ENCODE measurements around the gene DCLK3.
A peak's percentile ranks its signal among the peaks of the same experiment; 100 is the strongest.

Gene DCLK3, protein sequence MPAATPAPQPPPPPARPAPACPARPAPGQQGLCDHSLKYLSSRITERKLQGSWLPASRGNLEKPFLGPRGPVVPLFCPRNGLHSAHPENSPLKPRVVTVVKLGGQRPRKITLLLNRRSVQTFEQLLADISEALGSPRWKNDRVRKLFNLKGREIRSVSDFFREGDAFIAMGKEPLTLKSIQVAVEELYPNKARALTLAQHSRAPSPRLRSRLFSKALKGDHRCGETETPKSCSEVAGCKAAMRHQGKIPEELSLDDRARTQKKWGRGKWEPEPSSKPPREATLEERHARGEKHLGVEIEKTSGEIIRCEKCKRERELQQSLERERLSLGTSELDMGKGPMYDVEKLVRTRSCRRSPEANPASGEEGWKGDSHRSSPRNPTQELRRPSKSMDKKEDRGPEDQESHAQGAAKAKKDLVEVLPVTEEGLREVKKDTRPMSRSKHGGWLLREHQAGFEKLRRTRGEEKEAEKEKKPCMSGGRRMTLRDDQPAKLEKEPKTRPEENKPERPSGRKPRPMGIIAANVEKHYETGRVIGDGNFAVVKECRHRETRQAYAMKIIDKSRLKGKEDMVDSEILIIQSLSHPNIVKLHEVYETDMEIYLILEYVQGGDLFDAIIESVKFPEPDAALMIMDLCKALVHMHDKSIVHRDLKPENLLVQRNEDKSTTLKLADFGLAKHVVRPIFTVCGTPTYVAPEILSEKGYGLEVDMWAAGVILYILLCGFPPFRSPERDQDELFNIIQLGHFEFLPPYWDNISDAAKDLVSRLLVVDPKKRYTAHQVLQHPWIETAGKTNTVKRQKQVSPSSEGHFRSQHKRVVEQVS

DNA sequence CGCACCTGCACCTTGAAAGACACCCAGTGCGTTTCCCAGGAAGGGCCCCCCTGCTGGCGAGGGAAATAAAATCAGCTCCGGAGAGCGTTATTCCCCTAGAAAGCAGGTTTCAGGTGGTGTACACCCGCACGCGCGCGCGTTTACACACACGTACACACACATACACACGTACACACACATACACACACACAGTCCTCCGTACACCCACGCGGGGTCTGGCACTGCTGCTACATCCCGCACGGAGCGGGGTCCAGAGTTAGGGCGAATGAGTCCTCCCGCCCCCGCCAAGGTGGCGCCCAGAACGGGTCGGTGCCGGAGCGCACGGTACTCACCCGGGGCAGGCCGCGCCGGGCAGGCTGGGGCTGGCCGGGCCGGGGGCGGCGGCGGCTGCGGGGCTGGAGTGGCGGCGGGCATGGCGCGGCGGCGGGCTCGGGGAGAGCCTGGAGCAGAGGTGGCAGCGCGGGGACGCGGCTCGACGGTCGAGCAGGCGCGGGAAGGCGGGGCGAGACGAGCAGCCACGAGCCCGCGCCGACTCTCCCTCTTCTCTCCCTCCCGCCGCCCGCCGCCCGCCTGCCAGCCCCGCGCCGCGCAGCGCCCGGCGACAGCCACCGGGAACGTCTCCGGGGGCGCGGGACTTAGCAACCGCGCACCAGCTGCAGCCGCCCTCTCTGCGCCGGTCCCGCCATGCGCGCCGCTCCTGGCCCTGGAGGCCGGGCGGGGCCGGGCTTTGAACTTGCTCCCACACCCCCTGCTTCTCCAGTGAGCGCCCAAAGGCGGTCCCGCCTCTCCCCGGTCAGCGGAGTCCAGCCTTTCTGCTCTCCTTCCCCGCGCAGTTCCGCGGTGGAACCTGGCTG is at the start of gene DCLK3:
DCLK3 (minus strand) TSS at position 704 of the 854 bp plus-strand sequence; CDS start at position 414, 290 bp downstream.
- no peak for DNase-seq

DNA sequence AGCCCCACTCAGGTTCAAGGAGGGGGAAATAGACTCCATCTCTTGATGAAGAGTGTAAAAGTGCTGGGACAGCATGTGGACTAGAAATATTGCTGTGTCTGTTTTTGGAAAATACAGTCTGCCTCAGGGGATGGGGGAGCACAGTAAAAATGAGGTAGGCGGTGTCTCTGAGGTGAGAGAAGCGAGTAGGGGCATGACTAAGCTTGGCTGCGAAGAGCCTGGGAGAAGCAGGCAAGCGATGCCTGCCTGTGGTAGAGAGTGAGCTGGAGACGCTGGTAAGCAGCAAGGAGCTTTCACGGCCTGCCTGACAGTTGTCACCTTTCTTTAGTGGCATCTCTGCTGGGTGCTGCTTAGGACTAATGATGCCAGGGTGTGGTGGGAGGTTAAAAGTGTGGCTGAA is 49.0 kb upstream of the DCLK3 start:
- DNase-seq: no peak

- DNase-seq: no peak
These were observed 47.9 kb upstream of the DCLK3 start for GRCh38 chr3:36812240-36812639.

DNA sequence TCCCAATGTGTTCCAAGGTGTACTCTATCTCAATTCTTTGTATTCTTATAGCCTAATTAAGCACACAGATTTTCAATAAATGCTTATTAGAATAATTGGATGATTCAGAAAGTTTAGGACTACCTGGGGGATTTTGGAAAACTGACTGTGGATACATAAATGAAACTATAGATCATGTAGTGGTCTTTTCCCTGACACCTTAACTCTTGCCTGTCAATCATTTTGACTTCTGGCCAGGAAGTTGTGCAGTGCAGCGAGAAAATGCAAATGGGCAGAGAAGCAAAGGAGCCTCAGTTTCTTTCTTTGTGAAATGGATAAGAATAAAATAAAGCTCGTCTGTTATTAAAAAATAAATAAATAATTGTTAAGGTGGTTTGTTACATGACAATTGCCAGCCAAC is 47.4 kb upstream of the DCLK3 start:
- DNase-seq: no peak

- DNase-seq: peak; percentile 60 to 66
These were observed 40.1 kb upstream of the DCLK3 start for GRCh38 chr3:36804295-36805055.

- DNase-seq: no peak
These were observed 38.9 kb upstream of the DCLK3 start for GRCh38 chr3:36803091-36803791.

DNA sequence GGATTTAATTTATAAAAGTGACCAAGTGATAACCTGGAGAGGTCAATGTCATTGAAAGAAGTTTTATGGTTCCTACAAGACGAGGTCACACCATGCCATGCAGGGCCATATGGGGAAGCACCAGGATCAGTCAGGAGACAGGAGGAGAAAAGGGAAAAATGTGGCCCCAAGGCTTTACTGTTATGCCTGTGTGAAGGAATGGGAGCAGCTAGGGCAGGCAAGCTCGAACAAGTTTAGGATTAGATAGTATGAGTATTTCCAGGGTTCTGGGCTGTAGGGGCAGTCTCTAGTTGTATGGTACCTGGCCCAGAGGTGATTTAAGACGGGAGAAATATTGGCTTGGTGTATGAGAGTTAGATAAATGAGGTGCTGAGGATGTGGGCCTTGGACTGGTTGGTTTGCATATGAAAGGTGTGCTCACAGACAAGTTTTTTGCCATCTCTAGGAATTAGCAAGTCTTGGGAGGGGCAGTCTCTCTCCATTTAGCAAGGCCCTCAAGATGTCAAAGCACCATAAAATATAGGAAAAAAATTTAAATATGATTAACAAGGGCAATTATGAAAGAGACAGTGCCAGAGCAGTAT is 36.3 kb upstream of the DCLK3 start:
- DNase-seq: no peak

GRCh38 chr3:36796881-36797280 is 32.5 kb upstream of the DCLK3 start:
- DNase-seq: no peak

DNA sequence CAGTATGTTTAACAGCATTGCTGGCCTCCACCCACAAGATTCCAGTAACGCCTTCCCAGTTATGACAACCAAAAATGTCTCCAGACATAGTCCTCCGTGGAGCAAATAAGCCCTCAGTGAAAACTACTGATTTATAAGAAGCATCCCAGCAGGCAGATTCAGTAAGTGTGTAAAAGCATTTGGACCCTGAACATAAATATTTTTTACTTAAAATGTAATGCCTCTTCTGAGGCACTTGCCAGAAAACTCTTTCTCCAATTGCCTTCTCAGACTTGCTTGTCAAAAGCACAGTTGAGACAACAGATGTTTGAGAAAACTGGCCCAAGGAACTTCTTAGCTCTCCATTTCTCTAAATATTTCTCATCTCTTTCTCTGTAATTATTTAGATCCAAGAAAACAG is 31.8 kb upstream of the DCLK3 start:
- DNase-seq: no peak

GRCh38 chr3:36795622-36796021 is 31.3 kb upstream of the DCLK3 start:
- DNase-seq: no peak

- DNase-seq: peak in 1 of 2 experiments; percentile 34
These were observed 28.0 kb upstream of the DCLK3 start for GRCh38 chr3:36792342-36792741.

GRCh38 chr3:36790765-36791164 is 26.4 kb upstream of the DCLK3 start:
- DNase-seq: no peak

DNA sequence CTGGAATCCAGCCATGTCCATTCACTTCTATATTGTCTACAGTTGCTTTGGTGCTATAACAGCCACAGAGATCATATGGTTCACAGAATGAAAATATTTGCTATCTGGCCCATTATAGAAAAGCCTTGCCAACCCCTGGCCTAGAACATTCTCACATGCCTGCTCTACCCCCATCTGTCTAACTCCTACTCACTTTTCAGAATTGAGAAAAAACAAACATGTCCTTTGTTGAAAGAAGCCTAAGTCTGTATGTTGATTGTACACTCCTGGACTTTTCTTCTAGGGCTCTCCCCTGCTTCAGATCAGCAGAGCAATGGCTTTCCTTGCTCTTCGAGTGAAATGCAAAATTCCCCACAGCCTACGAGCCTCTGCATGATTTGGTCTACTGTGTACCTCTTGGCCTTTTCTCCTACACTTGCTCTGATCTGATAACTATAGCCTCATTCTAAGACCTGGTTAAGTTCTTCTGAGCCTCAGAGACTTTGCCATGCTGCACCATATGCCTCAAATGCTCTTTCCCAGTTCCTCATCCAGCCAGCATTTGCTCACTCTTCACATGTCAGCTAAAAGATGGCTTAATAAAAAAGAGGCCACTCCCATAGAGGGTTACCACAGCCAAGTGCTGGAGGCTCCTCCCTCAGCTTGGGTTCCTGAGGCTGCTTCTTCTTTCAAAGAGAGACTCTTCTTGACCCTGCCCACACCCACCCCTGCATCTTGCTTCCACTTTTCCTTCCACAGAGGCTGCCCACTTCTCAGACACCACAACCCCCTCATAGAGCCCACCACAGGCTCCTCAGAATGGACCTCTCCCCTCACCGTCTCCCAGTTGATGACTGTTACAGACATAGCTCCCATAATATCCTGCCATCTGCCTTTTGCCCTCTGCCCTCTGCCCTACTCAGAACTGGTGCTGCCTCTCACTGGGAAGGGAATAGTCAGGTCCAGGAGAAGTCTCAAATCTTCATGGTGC is 22.9 kb upstream of the DCLK3 start:
- DNase-seq: no peak

DNA sequence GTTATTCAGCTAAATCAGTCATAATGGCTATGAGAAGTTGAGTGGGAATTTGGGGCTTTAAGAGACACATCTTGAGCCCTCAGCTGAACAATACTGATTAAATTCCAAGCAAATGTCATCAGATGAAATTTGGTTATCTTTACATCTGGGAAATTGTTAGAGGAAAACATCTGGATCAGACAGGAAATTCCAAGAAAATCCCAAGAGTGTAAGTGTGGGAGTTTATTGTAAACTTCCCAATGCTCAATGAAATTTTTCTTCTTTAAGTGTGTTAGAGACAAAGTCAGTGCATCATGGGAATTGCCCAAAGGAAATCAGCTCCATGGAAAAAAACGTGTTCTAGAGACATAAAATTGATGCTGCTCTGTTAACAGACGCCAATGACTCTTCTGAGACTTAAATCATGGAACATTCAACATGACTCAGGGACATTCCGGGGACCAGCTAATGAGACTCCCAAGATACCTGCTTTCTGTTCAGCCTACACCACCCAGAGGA is 19.8 kb upstream of the DCLK3 start:
- DNase-seq: no peak

GRCh38 chr3:36777424-36778218 is 13.3 kb upstream of the DCLK3 start:
- DNase-seq: no peak

DNA sequence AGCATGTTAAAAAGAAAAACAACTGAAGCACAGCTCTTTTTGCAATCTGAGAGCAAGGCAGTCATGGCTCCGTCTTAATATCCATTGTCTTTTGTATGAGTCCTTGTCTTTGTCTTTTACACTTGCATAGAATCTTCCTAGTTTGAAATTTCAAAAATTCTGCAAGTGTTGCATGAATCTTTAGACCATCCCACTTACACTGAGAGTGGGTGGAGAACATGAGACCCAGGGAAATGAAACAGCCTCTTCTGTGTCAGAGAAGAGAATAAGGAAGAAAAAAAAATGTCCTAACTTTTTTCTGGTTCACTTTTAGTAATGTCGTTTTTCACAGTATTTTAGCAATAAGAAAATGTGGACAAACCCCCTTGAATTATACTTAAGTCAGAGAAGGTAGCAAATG is 12.1 kb upstream of the DCLK3 start:
- DNase-seq: no peak

DNA sequence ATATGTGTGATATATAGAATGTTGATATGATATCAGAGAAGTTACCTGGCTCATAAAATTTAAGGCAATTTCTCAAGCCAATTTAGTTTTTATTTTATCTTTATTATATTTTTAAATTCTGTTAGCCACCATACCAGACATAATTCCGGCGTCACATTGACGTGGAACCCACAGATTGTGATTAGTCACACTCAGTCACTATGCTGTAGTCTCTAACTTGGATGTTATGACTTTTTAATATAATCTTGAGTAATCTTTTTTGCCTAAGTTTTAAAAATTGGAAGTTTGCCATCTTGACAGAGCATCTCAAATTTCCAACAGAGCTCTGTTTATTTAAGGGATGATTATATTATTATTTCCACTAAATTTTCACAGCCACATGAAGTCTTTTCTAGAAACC is 9.7 kb upstream of the DCLK3 start:
- DNase-seq: no peak

GRCh38 chr3:36771931-36772330 is 7.6 kb upstream of the DCLK3 start:
- DNase-seq: no peak

GRCh38 chr3:36769926-36770325 is 5.6 kb upstream of the DCLK3 start:
- DNase-seq: no peak

Data from NCI-H187 (cell line).